Fibroblast of skin of right quadriceps (primary cell): ENCODE data around the gene PHRF1.
"Not testable (repeated sequence)": the region's sequence is repeated elsewhere in the genome, so short reads cannot be mapped to it uniquely, and the experiment has no call there.

Experiments
- DNase-seq: peaks from one replicate; pipeline ENCODE4 v3.0.0-alpha.2; 2013

PHRF1 gene

DNA sequence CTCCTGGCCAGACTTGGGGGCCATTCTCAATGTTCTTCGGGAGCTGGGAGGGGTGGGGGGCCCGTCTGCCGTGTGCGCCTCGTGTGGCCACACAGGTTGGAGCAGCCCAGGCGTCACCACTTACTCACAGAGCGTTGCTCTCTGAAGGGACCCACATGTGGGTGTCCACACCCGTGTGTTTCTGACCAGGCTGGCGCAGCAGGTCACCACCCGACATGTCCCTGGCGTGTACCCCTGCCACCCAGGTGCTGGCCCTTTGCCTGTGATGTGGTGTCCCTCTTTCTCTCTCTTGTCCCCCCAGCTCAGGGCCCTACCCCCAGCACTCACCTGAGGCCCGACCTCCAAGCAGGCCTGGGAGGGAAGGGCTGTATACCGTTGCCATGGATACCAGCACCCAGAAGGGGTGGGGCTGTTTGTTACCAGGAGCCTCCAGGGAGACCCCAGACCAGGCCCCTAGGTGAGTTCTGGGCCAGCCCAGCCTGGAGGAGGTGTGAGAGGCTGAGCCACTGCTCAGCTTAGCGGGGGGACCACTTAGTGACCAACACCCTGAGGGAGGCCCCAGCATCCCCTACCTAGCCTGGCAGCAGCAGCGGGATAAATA lies 17.1 kb upstream of the PHRF1 start:
- DNase-seq = no peak

DNA sequence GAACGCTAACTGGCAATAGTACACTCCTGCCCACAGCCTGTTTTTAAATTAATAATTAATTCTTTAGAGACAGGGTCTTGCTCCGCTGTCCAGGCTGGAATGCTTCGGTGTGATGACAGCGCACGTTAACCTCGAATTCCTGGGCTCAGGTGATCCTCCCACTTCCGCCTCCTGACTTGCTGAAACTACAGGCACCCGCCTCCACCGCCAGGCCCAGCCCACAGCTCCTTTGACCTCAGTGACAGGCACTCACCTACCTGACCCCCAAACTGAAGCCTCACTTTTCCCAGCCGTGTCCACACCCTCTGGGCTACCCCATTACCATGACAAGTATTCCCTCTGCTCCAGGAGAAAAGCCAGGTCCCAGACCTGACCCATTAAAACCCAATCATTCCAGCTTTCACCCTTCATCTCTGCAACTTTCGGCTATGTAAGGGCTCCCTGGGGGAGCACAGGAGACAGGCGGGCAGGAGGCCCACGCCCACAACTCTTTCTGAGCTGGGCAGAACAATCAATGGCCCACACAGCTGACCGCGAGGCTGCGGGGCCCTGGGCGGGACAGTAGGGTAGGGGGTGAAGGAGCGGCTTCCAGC lies 16.5 kb upstream of the PHRF1 start:
- DNase-seq = no peak

- DNase-seq = peak; percentile 80
Observed at GRCh38 chr11:560305-561147, 15.7 kb upstream of the PHRF1 start, which contains the start of the genes LMNTD2 and RASSF7. LMNTD2 (minus strand) TSS chr11:560738; CDS start chr11:560716, 22 bp downstream. RASSF7 (plus strand) TSS chr11:560970; CDS start chr11:561769, 799 bp downstream.

GRCh38 chr11:561148-562003 lies 14.9 kb upstream of the PHRF1 start:
- no peak for DNase-seq

DNA sequence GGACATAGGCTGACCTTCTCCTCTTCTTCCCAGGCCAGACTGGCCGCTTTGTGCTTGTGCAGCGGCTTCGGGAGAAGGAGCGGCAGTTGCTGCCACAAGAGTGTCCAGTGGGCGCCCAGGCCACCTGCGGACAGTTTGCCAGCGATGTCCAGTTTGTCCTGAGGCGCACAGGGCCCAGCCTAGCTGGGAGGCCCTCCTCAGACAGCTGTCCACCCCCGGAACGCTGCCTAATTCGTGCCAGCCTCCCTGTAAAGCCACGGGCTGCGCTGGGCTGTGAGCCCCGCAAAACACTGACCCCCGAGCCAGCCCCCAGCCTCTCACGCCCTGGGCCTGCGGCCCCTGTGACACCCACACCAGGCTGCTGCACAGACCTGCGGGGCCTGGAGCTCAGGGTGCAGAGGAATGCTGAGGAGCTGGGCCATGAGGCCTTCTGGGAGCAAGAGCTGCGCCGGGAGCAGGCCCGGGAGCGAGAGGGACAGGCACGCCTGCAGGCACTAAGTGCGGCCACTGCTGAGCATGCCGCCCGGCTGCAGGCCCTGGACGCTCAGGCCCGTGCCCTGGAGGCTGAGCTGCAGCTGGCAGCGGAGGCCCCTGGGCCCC lies 14.1 kb upstream of the PHRF1 start:
- no peak for DNase-seq

GRCh38 chr11:563066-563811 lies 13.0 kb upstream of the PHRF1 start:
- no peak for DNase-seq

- no peak for DNase-seq
Observed at GRCh38 chr11:563812-564578, 12.3 kb upstream of the PHRF1 start.

DNA sequence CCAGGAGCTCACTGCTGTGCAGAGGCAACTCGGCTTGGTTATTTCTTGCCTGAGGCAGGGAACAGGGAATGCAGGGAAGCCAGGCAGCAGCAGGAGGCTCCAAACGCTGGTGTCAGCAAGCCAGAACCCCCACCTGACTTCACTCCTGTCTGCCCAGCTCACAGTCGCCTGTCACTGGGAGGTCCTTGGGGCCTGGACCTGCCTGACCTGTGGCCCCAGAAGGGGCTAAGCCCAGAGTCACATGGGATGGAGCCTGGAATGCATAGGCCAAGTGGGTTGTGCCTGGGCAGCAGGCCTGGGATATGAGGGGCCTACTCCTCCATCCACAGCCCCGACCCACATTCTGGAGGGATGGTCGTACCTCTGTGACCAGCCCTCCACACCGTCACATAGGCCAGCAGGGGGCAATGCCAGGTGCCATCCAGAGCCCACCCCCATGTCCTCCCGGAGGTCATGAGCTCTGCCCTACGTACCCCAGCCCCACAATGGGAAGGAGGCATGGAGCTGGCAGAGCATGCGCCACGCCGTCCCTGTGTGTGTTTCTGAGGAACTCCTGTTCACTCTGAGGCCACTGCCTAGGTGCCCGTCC lies 10.3 kb upstream of the PHRF1 start:
- no peak for DNase-seq

DNA sequence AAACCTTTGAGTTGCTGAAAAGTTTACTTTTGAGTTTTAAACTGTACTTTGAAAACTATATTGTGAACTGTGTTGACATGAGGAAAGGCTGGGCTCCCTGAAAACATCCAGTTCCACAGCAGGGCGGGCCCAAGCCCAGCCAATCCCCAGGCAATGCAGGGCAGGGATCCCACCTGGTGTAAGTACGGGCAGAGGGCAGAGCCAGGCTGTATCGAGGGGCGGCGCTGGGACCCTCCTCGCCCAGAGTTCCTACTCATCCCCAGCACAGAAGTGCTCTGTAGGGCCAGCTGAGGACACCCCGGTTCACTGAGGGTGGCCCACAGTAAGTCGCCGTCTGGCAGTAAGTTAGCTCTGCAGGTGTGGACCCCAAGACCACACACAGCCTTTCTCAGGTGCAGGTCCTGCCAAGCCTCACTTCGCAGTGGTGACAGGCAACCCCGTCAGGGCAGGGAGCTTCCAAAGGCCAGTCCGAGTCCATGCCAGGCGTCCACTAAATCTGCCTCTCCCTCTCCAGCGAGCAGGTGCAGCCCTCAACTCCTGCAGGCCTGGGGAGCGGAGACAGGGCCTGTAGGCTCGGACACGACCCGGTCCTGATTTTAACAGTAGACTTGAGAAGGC lies 9.2 kb upstream of the PHRF1 start:
- no peak for DNase-seq

DNA sequence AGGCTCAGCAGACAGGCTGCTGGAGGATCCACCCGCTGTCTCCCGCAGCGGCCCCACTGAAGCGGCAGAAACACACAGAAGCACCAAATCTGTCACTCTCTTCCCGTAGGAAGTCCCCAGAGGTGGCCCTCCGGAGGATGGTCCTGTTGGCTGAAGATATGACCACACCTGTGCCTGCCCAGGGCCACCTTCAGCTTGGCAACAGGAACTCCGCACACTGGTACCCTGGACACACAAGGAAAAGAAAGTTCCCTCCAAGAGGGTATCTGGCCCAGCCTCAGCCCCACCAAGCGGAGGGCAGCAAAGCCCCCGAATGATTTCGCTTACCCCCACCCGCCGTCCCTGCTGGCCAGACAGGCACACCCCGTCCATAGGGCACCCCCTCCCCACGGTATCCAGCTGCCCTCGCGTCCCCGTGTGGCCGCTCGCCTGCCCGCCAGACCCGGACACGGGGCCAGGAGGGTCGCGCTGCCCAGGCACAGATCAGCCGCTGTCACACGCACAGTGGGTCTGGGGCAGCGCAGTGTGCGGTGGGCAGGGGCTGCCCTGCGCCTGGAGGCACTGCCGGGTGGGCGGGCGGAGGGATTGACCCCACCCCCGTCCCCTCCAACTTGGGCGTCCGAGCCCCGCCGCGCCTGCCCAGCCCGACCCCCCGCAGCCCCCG lies 8.5 kb upstream of the PHRF1 start:
- no peak for DNase-seq

DNA sequence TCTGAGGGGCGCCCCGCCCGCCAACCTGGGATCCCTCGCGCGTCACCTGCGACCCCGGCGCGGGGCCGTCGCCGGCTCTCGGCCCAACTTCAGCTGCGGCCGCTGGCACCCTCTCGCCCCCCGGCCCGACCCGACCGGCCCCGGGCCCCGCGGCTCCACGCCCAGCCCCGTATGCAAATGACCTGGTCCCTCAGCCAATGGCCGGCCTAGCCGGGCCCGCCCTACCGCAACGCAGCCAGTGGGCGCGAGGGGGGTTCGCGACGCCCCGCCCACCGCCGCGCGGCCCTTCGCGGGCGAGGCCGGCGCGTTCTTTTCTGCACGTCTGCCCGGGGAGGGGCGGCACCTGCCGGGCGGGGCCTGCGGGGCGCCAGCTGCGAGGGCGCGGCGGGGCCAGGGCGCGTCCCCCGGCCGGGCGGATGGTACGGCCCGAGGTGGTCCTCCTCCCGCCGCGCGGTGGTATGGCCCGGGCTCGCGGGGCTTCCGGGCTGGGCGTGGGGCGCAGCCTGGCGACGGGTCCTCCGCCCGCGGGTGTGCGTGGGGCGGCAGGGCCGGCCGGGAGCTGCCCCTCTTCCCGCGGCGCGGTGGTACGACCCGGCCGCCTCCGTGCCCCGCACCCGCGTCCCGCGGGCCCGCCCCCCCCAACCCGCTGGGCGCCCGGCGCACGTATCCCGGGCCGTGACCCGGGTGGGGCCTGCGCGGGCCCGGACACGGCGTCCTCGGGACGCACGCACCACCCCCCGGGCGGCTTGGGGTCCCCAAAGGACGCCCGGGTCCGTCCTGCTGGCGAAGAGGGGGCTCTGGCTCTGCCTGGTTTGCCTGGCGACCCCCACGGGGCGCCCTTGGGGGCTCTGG lies 7.7 kb upstream of the PHRF1 start:
- peak; percentile 96 for DNase-seq

GRCh38 chr11:569158-569885 lies 6.9 kb upstream of the PHRF1 start:
- no peak for DNase-seq

GRCh38 chr11:571802-572185 lies 4.5 kb upstream of the PHRF1 start:
- DNase-seq = no peak

GRCh38 chr11:573146-573759 lies 3.0 kb upstream of the PHRF1 start:
- DNase-seq = no peak

- DNase-seq = not testable (repeated sequence)
Observed at GRCh38 chr11:574031-574570, 2.2 kb upstream of the PHRF1 start.

- DNase-seq = no peak
Observed at GRCh38 chr11:574632-575312, 1.5 kb upstream of the PHRF1 start.
